HG03442 (cell line): ENCODE data around the gene NUB1.

ENCODE experiments used
- ATAC-seq: cut with Tn5 transposase; IDR thresholded peaks from one replicate; pipeline ENCODE4 v1.9.1; 2021; ENCODE audit warnings: mild to moderate bottlenecking, moderate library complexity; ENCODE audit not compliant: unreplicated experiment

Gene NUB1

GRCh38 chr7:151422212-151422611, 80.6 kb downstream of the NUB1 start:
- ATAC-seq = no peak

- no peak for ATAC-seq
Measured at GRCh38 chr7:151423226-151423625, 81.6 kb downstream of the NUB1 start.

GRCh38 chr7:151423936-151424335, 82.3 kb downstream of the NUB1 start:
- no peak for ATAC-seq

GRCh38 chr7:151424799-151425198, 83.2 kb downstream of the NUB1 start:
- ATAC-seq = no peak

GRCh38 chr7:151425670-151426440, 84.2 kb downstream of the NUB1 start:
- no peak for ATAC-seq

- no peak for ATAC-seq
Measured at GRCh38 chr7:151426441-151426903, 84.9 kb downstream of the NUB1 start.

- no peak for ATAC-seq
Measured at GRCh38 chr7:151426904-151427704, 85.5 kb downstream of the NUB1 start.

GRCh38 chr7:151427705-151428377, 86.2 kb downstream of the NUB1 start:
- no peak for ATAC-seq
